ENCODE results near the gene NTRK2.

Gene NTRK2

DNA sequence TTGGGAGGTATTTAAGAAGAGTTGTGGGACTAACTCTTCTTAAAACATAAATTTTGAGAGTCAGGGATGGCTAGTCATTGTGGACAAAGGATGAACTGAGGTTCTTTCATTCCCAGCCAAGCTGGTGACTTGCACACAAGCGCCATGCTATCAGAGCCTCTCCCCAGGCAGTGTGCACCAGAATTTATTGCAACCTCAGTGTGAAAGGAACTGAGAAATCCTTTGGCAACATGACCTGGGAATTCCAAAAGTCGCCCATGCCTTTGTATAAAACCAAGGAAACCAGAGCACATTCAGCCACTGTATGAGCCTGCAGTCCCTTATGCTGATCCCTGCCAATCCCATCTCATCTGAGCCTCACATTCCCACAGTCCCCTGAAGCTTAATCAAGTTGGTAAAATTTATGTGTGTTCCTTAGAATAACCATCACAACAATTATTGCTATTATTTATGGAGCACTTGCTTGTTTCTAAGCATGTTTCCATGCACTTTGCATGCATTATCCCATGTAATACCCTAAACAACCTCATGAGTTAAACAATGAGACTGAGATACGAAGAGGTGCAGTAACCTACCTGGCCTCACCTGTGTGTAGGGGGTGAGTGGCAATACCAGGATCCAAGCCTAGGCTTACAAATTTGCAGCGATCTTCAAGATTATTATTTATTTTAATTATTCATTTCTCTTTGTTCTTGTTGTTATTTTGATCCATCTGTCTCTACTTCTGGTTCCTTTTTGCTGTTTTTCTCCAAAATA, 116.4 kb downstream of the NTRK2 start:
- no peak for DNase-seq

DNA sequence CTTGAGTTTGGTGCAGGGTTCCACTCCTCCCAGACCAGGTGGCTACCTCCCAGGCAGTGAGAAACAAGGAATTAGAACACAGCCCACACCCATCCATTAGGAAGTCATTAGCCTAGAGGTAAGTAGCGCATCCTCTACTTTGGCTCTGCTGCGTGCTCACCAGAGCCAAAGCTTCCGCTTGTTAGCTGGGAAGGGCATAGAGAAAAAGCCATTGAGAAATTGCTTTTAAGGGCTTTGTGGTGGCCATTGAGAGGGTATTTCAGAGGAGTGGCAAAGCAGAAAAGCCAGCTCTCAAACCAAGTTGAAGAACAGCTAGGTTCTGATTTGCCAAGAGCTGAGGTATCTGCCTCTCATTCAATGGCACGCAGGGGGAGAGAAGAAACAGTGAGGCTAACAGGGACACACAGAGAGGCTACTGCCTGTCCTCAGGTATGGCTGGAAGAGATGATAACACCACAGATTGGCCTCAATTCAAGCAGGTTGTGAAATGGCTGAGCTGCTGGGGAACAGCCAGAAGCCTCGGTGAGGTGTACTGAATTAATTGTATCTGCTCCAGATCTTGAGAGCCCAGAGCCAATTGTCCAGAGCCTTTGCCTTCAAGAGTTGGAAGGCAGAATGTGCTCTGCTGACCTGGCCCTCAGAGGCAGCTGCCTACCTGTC, 119.4 kb downstream of the NTRK2 start:
- DNase-seq: no peak

DNA sequence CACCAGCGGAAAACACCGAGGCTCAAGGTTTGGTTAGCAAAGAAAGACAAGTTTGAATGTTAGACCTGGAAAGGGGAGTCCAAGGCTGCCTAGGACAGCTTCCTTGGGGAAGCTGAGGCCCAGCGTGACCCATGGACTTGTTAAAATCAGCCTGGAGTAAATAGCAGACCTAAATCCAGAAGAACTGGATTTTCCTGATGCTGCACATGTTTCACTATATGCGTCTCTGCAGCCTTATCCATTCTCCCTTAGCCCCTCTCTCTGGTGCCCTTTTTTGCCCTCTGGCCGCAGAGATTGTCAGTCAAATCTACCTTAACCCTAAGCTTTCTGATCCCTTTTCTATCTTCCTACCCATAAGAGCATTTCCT, 119.9 kb downstream of the NTRK2 start:
- DNase-seq: no peak

DNA sequence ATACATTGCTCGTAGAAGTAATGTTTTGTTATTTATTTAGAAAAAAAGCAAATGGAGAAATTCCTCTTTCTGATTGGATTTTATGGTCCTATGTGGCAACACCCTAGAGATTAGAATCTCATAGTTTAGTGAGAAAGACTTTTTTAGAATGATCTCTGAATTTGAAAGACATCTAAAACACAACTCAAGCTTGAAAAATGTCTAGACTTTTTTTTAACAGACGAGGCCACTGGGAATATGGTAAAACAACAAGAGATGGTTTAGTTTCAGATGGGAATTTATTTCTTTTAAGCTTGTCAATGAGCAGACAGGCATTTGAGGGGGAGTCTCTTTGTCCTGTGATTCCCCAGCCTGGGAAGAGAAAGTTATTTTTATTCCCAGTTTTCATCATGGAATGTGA, 122.1 kb downstream of the NTRK2 start:
- DNase-seq: no peak

DNA sequence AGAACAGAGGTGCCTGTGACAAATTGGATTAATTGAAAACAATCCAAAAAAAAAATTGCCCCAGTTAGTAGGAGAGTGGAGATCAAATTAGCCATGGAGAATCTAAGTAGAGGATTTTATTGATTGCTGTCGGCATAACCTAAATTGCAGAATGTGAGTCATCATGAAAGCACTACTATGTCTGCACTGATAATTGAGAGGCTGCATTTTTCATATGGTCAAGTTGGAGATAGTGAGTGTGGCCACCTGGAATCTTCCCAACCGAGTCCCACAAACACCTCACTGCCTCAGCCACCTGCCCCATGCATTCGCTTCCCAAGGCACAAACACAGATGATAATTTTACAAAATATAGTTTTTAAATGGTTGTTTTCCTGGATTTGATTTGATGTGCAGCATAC, 123.7 kb downstream of the NTRK2 start:
- no peak for DNase-seq

DNA sequence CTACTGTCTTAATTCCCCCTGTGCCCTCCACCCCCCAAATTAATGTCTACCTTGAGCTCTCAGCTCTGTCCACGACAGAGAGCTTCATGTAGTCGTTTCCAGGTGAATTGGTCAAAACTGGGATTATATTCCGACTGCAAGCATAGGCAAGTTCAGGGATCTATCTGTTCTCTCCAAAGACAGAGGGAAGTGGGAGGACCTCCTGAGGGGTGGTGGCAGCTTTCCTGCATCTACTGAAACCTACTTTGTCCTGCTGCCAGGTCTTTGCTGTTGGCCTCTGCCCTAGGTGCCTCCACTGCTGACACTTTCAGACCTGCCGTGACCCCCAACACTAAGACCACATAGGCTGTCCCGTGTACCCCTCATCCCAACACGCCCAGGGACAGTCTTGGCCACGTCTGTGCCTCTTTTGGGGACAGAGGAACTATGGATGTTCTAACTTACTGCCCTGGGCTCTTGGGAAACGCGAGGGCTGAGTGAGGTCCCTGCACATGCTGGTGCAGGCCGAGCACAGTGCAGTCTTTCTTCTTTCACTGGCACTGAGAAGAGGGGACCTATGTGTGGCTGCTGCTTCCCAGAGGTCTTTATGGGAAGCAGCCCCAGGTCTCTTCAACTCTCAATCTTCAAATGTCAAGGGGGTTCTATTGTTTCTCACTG, 125.6 kb downstream of the NTRK2 start:
- no peak for DNase-seq

DNA sequence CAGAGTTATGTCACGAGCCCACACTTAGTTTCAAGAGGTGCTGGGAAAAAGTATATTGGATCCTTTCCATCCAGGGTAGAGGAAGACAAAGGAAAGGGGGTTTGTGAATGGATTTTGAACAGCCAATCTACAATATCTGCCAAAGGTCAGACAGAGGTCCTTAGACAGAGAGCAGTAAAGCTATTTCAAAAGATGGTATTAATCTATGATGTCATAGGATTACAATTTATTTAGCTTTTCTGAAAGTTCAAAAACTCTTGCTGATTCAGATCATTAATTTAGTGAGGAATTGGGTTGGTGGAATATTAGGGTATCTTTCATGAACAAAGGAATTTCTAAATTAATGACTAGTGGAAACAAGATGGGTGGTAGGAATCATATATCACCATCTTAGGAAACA, 126.9 kb downstream of the NTRK2 start:
- DNase-seq: no peak

DNA sequence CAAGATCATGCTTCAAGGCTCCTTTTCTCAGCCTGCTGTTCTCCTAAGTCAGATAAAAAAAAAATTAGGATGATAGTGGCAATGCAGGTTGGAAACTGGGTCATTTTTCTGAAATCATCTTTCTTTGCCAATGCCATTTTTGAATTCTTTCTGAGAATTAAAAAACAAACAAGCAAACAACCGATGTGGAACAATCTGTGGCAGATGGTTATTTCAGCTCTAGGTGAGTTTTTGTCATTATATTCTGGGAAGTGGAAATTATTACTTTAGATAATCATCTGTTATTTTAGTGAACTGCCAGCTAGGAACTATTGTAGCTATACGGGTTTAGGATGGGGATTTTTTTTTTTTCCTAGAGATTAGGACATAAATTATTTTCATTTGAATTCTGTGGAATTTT, 129.7 kb downstream of the NTRK2 start:
- DNase-seq: no peak

DNA sequence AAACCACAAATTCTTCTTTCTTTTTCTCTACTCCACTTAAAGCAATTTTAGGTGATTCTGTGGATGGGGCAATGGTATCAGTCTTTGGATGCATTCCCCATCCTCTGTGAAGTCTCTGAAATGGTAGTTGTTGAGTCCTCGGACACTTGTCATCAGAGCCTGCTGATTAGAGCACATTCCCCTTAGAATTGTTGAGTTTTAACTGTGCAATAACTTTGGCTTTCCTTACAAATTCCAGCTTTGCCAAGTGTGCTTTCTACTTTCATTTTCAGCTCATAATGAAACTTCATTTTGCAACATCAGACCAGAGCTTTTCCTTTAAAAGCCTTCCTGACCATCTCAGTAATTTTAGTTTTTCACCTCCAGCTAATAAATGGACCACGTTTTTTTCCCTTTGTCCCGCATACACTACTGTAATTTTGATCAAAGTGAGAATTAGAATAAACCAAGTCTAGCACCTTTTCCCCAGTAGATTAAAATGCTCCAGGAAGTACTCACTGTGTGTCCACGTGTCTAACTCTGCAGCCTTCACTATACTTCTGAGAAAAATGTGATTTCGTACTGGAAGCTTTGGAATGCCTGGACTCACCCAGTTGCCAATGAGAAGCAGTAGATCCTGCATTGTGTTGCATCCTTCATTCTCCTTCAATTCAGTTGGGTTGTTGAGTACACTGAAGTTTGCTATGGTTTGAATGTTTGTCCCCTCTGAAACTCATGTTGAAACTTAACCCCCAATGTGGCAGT, 135.6 kb downstream of the NTRK2 start:
- no peak for DNase-seq

DNA sequence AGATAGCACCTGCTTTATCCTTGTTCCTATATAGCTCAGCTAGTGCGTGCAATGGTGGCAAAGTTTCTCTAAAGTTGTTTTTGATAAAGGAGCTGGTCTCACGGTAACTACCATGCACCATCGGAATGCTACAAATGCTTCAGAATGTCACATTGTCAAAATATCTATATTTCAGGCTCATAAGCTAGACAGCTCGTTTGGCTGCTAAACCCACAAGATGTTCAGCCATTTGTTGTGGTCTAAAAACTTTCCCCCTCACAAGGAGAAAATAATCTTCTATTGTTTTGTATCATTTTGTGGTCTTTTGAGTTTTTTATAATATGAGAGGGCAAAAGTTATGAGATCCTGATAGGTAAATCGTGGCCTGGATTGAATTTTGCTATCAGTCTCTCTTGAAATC, 137.9 kb downstream of the NTRK2 start:
- DNase-seq: no peak

DNA sequence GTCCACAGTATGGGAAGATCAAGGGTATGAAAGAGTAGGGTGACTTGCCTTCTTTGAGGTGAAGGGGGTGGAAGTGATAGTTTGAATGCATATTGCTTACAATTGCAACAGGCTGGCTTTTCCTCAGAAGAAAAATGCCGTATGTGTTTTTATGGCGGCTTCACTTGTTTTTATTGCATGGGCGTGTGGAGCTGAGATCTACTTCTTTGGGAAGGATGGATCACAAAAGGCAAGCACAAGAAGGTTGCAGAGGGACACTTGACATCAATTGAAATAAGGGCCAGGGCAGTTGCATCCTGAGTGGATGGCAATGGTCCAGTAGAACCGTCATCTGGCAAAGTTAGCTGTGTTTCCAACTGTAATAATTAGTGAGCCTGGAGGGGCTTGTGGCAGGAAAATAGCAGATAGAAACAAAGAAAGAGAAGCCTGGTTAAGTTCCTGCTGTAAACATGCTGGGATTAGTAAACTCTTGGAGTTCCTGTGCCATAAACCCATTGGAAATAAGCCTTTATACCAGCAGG, 138.4 kb downstream of the NTRK2 start:
- no peak for DNase-seq

DNA sequence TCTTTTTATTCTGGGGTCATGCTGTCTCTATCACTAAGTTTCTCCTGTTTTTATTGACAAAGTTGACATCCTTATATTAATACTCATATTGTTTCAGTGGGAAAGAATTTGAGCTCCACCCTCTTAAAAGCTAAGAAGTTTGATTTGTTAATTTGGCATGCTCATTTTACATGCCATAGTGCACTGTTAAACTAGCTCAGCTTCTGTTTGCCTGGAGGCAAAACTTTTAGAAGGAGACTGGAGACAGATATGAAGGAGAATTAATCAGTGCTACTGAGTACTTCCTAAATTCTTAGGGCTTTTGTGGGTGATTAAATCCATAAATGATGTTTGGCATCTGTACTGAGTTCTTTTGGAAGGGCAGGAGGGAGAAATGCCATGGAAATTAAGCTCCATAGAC, 138.9 kb downstream of the NTRK2 start:
- DNase-seq: no peak

DNA sequence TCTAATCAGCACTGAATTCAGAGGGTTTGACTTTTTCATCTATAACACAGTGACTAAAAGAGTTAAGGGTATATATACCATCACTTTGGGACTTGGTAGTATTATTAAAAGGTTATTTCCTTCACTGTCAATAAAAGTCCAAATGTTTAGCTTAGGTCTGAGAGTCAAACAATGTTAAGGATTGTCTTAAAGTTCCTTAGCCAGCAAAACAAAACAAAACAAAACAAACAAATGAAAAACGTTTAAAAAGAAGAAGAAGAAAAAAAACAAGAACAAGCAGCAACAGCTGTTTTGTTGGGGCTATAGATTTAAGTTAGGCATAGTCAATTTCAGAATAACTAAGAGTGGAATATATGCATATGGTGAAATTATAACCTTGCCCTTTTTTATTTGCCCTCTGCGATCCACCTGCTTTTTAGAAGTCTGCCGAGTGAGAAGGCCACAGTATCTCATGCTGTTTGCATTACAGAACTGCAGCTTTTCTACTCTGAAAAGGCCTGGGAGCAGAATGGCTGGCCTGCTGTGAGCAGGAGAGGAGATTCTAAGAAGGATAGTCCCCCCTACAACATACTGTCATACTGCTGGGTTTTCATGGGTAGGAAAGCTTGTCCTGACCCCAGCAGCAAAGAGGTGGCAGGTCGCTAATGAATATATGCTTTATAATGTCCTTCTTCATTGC, 141.7 kb downstream of the NTRK2 start:
- no peak for DNase-seq

DNA sequence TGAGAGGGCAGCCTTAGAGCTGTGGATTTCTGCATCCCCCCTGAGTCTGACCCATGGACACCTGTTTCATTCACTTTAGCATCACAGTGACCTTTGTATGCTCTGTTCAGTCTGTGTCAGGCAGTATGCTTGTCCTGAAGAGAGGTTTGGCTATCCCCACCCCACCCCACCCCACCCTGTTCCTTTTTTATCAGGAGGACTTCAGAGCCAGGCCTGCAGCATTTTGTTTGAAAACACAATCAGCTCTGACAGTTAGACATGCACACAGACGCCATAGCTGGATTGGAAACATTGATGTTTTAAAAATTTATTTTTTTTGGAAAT, 142.2 kb downstream of the NTRK2 start:
- DNase-seq: no peak

DNA sequence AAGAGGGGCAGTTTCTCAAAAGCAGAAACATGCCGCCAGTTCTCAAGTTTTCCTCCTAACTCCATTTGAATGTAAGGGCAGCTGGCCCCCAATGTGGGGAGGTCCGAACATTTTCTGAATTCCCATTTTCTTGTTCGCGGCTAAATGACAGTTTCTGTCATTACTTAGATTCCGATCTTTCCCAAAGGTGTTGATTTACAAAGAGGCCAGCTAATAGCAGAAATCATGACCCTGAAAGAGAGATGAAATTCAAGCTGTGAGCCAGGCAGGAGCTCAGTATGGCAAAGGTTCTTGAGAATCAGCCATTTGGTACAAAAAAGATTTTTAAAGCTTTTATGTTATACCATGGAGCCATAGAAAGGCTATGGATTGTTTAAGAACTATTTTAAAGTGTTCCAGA, 142.8 kb downstream of the NTRK2 start:
- no peak for DNase-seq

DNA sequence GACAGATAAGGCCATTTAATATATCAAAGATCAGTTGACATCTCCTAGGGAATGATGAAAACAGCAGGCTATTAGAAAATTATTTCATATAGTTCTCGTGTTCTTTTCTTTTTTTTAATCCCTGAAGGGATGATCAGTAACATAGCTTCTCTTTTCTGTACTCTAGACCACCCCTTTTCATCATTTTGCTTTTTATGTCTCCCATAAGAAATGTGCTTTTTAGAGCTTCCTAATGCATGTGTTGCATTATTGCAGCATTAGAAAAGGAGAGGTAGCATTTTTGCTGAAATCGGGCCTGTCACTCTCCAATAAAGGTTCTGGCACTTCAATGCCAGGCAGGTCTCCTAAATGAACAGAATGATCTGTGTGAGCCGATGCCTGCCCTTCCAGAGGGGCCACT, 143.3 kb downstream of the NTRK2 start:
- no peak for DNase-seq

DNA sequence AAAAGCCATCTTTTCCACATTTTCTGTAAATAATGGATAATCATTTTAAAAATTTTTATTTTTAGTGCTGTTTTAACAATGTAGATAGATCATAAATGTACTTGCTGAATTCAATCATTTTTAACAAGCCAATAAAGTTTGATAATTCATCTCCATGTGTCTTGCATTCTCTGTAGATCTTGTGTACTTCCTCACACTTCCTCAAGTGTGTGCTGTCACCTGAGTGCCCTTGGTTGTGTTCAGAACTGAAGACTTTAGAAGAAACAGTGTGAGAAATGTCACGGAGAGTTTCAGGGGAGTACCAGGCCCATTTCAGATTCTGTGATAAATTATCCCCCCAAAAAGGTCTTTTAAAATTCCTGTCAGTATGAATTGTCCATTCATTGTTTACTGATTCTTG, 146.0 kb downstream of the NTRK2 start:
- DNase-seq: no peak

DNA sequence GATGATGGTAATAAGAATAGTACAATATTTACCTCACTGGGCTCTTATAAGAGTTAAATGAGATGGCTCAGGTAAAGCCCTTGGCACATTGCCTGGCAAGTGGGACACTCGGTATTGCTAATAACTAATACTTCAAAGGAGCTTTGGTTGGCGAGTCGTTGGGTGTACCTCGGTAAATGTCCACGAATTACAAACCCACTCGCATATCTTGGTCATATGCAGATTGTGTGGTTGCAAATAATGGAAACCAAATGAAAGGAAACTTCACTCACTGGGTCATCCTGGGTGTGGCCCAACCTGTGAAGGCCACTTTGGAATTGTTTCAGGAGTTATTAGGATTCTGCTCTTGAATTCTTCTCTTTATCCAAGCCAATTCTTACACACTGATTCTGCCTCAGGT, 147.5 kb downstream of the NTRK2 start:
- DNase-seq: no peak

DNA sequence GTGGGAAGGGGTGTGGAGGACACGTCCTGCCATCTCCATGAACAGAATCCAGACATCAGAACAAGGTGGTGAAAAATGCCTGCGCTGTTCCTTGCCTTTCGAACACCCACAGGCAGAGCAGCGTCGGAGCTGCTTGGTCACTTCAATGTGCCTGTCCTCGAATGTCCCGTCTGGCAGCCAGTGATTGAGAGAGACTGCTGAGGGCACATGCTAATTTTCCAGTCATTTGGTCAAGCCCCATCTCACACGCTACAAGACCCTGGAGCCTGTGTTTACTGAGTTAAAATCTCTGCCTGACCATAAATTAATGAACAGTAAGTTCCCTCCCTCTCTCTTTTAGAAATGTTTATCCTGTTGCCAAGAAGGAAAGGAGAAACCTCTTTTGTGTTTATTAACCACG, 149.3 kb downstream of the NTRK2 start:
- no peak for DNase-seq

DNA sequence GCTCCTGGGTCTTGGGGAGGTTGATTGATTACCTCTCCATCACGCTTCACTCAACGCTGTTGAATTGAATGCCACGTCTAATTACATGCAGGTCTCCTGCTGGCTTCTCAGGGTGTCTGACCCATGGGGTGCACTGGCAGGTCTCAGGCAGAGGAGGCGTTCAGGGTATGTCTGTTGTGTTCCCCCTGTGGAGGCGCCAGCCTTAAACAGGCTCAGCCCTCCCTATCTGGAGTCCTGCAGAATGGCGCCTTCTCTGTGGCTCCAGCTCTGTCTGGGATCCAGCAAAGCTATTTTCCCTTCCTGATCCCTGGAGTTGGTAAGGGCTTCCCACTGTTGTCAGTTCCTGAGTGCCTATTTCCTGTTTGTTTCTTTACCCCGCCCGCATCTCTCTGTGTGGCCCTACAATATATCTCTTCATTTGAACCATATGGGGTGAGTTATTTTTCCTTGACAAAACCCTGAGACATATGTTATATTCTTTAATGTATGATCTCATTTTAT, 150.0 kb downstream of the NTRK2 start:
- no peak for DNase-seq

DNA sequence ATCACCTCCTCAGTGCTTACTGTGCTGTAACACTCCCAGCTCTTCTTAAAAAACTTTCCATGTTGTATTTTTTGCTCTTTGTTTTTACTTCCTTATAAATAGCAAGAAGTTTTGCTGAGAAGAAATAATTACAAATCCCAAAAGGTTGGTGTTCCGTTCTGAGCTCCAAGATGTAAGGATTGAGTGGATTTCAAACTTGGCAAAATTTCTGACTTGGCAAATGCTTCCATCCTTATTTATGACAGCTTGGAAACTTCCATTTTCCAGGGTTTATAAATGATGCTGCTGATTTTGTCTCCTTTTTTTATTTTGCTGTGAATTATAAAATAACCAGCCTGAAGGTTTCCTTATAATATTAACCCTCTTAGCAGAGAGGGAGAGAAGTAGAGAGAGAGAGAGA, 151.9 kb downstream of the NTRK2 start:
- no peak for DNase-seq

DNA sequence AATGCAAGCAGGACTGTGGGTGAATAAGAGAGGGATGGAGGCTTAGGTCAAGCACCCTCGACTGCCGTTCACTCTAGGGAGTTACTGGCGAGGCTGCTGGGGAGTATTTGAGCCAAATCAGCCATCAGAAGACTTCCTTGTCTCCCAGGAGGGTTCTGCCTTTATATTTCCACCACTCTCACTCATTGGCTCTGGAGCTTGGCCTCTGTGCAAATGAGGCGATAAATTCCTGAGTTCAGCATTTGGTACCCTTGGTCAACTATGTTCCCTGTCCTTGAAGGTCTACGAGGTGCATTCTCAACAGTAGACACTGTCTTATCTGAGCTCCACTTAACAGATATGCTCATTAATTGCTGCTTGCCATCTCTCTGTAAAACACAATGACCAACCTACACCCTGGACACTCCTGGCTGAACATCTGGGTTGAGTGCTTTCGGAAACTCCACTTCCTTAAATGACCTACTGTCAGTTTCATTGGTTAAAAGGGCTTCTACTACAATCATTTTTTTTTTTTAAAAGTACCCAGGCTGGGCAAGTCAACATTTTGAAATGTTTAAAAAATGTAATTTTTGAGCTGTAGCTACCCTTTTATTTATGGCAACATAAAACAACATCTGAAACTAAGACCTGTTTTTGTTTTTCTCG, 153.2 kb downstream of the NTRK2 start:
- DNase-seq: no peak
